GM19463 (cell line): ENCODE measurements around the gene CDK12.

Experiments used
- ATAC-seq: cut with Tn5 transposase; IDR thresholded peaks from one replicate; pipeline ENCODE4 v1.9.1; 2021; ENCODE audit warnings: mild to moderate bottlenecking, moderate library complexity; ENCODE audit not compliant: unreplicated experiment

Gene CDK12

GRCh38 chr17:39547713-39548478, 86.6 kb downstream of the CDK12 start:
- ATAC-seq, result no peak

GRCh38 chr17:39548494-39549225, 87.4 kb downstream of the CDK12 start:
- ATAC-seq, result no peak

GRCh38 chr17:39549747-39550573, 88.7 kb downstream of the CDK12 start:
- ATAC-seq, result no peak

GRCh38 chr17:39551879-39552278, 90.6 kb downstream of the CDK12 start:
- ATAC-seq, result no peak

- no peak for ATAC-seq
Observed at GRCh38 chr17:39553341-39553945, 92.2 kb downstream of the CDK12 start.

- ATAC-seq, result no peak
Observed at GRCh38 chr17:39555368-39555767, 94.1 kb downstream of the CDK12 start.

GRCh38 chr17:39556423-39556822, 95.1 kb downstream of the CDK12 start:
- no peak for ATAC-seq

- no peak for ATAC-seq
Observed at GRCh38 chr17:39562395-39562794, 101.1 kb downstream of the CDK12 start.

GRCh38 chr17:39562976-39563375, 101.7 kb downstream of the CDK12 start:
- no peak for ATAC-seq

- no peak for ATAC-seq
Observed at GRCh38 chr17:39563476-39563875, 102.2 kb downstream of the CDK12 start.

GRCh38 chr17:39564211-39564848, 103.0 kb downstream of the CDK12 start:
- no peak for ATAC-seq

- no peak for ATAC-seq
Observed at GRCh38 chr17:39566094-39566850, 105.0 kb downstream of the CDK12 start.

- no peak for ATAC-seq
Observed at GRCh38 chr17:39568702-39569101, 107.4 kb downstream of the CDK12 start.

GRCh38 chr17:39569126-39569525, 107.8 kb downstream of the CDK12 start:
- ATAC-seq, result no peak

- ATAC-seq, result no peak
Observed at GRCh38 chr17:39572121-39572520, 110.8 kb downstream of the CDK12 start.

- no peak for ATAC-seq
Observed at GRCh38 chr17:39573447-39574298, 112.4 kb downstream of the CDK12 start.

- ATAC-seq, result no peak
Observed at GRCh38 chr17:39576187-39576586, 114.9 kb downstream of the CDK12 start.

GRCh38 chr17:39578272-39578671, 117.0 kb downstream of the CDK12 start:
- ATAC-seq, result no peak
